Measurements from ENCODE around the gene SSTR3. TPM values are rescaled to one million over a fixed set of nuclear protein-coding genes. Genes with fewer than 3 reads are reported as not detected.

The SSTR3 gene
- total and polyA plus RNA-seq, 2 experiments from 2014 or later = 0.06 TPM; not detected in 1

DNA sequence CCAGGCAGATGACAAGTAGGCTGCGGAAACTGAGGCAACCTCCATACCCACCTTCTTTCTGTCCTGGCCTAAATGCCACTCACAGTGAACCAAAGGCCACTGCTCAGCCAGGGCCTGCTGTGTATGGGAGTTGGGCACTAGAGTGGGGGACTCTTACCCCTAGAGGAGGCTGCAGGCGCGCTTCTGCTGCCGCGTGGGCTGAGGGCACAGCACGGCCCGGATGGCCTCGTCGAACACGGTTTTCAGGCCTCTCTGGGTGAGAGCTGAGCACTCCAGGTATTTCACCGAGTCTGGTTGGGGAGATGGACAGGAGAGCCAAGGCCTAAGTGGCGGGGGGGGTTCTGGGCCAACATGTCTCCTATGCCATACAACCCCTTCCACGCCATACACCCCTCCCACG lies 14.2 kb upstream of the SSTR3 start:
- H3K9me3 ChIP-seq (ENCODE audit: low read depth) = no peaks in the 10 kb centered on the region
- H3K4me1 ChIP-seq (ENCODE audit: low read depth) = no peaks in the 10 kb centered on the region
- no peaks in the 10 kb centered on the region for H3K27me3 ChIP-seq
- H3K36me3 ChIP-seq = no peaks in the 10 kb centered on the region
- H3K4me3 ChIP-seq = no peak overlapping the region
- DNase-seq (ENCODE audit: low read depth in 1 of 2, low spot score in 1 of 2) = no peak
- no peak overlapping the region for H3K27ac ChIP-seq
- TF ChIP-seq CTCF (IDR thresholded peaks at IDR 0.05; ENCODE audit: low read depth, low read length) = no peak

DNA sequence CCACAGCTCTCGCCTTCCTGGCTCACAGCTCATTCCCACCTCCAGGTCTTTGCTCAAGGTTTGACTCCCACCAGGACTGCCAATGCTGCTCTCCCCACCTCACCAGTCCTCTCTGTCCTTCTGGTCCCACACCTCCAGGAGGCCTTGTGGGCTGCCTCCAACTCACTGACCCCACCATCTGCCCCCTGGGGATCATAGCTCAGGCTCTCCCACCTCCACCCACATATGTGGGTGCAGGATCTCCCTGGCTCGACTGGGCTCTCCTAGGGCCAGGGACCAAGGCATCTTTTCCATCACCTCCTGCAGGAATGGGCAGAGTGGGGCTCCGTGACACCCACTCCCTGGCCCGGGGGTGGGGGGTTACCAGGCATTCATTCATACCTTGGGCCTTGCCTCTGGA lies 13.8 kb upstream of the SSTR3 start:
- no peaks in the 10 kb centered on the region for H3K4me1 ChIP-seq (ENCODE audit: low read depth)
- TF ChIP-seq CTCF (IDR thresholded peaks at IDR 0.05; ENCODE audit: low read depth, low read length) = no peak
- no peaks in the 10 kb centered on the region for H3K36me3 ChIP-seq
- H3K27ac ChIP-seq = no peak overlapping the region
- no peak for DNase-seq (ENCODE audit: low read depth in 1 of 2, low spot score in 1 of 2)
- H3K9me3 ChIP-seq (ENCODE audit: low read depth) = no peaks in the 10 kb centered on the region
- H3K4me3 ChIP-seq = no peak overlapping the region
- H3K27me3 ChIP-seq = no peaks in the 10 kb centered on the region

DNA sequence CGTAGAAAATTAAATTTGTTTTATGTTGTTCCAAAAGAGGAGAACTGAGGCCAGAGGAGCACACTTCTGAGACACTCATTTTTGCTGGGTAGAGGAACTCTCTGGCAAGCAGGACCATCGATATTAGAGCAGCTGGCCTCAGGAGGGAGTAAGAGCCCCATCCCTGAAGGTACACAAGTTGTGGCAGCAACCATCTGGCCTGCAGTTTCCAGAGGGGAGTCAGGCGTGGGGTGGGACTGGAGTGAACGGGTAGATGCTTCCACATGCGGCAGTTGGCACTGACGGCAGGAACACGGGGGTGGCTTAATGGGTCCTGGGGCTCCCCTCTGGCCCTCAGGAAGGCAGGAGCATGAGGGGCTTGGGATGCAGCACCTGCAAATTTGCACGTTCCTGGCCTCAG lies 13.2 kb upstream of the SSTR3 start:
- H3K4me3 ChIP-seq = no peak overlapping the region
- TF ChIP-seq CTCF (IDR thresholded peaks at IDR 0.05; ENCODE audit: low read depth, low read length) = no peak
- H3K27me3 ChIP-seq = no peaks in the 10 kb centered on the region
- H3K36me3 ChIP-seq = no peaks in the 10 kb centered on the region
- H3K27ac ChIP-seq = no peak overlapping the region
- DNase-seq (ENCODE audit: low read depth in 1 of 2, low spot score in 1 of 2) = no peak
- H3K9me3 ChIP-seq (ENCODE audit: low read depth) = no peaks in the 10 kb centered on the region
- H3K4me1 ChIP-seq (ENCODE audit: low read depth) = no peaks in the 10 kb centered on the region

DNA sequence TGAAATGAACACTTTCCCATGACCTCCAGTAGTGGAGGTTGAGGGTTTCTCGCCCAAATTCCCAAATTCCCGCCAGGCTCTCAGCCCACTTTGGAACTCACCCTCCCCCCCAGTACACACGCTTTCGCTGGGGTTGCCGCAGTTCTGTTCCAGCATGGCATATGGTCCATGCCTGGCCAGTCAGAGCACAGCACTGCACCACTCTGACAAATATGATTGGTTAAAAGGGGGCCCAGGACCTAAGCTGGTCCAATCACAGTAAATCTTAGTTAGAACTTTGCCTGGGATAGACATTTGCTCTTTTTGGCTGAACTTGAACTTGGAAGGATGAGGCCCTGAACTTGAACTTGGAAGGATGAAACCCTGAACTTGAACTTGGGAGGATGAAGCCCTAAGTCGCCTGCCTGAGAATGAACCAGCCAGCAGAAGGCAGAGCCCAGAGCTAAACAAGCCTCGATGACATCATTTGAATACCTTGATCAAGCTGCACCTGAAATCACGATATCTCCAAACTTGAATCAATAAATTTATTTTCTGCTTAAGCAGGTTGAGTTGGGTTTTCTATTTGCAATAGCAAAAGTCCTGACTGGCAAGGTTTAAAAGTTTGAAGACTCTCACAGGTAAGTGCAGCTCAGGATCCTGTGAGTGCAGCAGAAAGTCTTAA lies 12.6 kb upstream of the SSTR3 start:
- no peak for DNase-seq (ENCODE audit: low read depth in 1 of 2, low spot score in 1 of 2)
- no peaks in the 10 kb centered on the region for H3K27me3 ChIP-seq
- TF ChIP-seq CTCF (IDR thresholded peaks at IDR 0.05; ENCODE audit: low read depth, low read length) = no peak
- no peak overlapping the region for H3K4me3 ChIP-seq
- no peaks in the 10 kb centered on the region for H3K9me3 ChIP-seq (ENCODE audit: low read depth)
- no peaks in the 10 kb centered on the region for H3K4me1 ChIP-seq (ENCODE audit: low read depth)
- no peak overlapping the region for H3K27ac ChIP-seq
- no peaks in the 10 kb centered on the region for H3K36me3 ChIP-seq

- no peak for TF ChIP-seq CTCF (IDR thresholded peaks at IDR 0.05; ENCODE audit: low read depth, low read length)
- Histone ChIP-seq H3K27me3 (no peaks in the 10 kb centered on the region), H3K4me1 (ENCODE audit: low read depth) (no peaks in the 10 kb centered on the region), H3K4me3 (no peak overlapping the region), H3K36me3 (no peaks in the 10 kb centered on the region), H3K27ac (no peak overlapping the region), H3K9me3 (ENCODE audit: low read depth) (no peaks in the 10 kb centered on the region)
- no peak for DNase-seq (ENCODE audit: low read depth in 1 of 2, low spot score in 1 of 2)
These were observed 11.8 kb upstream of the SSTR3 start for GRCh38 chr22:37223965-37224551.

Data from cardiac muscle cell (in vitro differentiated cells and primary cell).